ENCODE results near the gene DDX42. TPM values are rescaled to one million over a fixed set of nuclear protein-coding genes. Genes with fewer than 3 reads are reported as not detected.

Gene DDX42
- total RNA-seq, 1 donor from 2014 or later: 110 TPM

GRCh38 chr17:63798572-63799106 lies 24.7 kb downstream of the DDX42 start:
- H3K4me1 Mint-ChIP-seq (ENCODE audit: unreplicated experiment): no peaks in the 10 kb centered on the region
- H3K36me3 Mint-ChIP-seq (ENCODE audit: low read depth, unreplicated experiment): peaks cover 18% of the 10 kb centered on the region
- H3K27ac Mint-ChIP-seq (ENCODE audit: unreplicated experiment): no peak overlapping the region
- no peak overlapping the region for H3K4me3 Mint-ChIP-seq (ENCODE audit: unreplicated experiment)
- DNase-seq (ENCODE audit: low spot score): no peak
- H3K9me3 Mint-ChIP-seq (ENCODE audit: unreplicated experiment): no peaks in the 10 kb centered on the region
- H3K27me3 Mint-ChIP-seq (ENCODE audit: unreplicated experiment): no peaks in the 10 kb centered on the region
- TF ChIP-seq, protein P1, sequence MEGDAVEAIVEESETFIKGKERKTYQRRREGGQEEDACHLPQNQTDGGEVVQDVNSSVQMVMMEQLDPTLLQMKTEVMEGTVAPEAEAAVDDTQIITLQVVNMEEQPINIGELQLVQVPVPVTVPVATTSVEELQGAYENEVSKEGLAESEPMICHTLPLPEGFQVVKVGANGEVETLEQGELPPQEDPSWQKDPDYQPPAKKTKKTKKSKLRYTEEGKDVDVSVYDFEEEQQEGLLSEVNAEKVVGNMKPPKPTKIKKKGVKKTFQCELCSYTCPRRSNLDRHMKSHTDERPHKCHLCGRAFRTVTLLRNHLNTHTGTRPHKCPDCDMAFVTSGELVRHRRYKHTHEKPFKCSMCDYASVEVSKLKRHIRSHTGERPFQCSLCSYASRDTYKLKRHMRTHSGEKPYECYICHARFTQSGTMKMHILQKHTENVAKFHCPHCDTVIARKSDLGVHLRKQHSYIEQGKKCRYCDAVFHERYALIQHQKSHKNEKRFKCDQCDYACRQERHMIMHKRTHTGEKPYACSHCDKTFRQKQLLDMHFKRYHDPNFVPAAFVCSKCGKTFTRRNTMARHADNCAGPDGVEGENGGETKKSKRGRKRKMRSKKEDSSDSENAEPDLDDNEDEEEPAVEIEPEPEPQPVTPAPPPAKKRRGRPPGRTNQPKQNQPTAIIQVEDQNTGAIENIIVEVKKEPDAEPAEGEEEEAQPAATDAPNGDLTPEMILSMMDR (IDR thresholded peaks at IDR 0.05; ENCODE audit: unreplicated experiment): no peak

DNA sequence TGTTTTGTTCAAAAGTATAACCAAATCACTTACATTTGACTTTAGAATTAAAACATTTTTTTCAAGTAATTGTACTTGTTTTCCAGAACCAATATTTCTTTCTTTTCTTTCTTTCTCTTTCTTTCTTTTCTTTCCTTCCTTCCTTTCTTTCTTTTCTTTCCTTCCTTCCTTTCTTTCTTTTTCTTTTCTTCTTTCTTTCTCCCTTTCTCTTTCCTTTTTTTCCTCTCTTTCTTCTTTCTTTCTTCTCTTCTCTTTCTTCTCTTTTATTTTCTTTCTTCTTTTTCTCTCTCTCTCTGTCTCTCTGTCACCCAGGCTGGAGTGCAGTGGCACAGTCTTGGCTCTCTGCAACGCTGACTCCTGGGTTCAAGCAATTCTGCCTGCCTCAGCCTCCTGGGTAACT lies 26.8 kb downstream of the DDX42 start:
- no peaks in the 10 kb centered on the region for H3K4me1 Mint-ChIP-seq (ENCODE audit: unreplicated experiment)
- H3K4me3 Mint-ChIP-seq (ENCODE audit: unreplicated experiment): no peak overlapping the region
- H3K9me3 Mint-ChIP-seq (ENCODE audit: unreplicated experiment): no peaks in the 10 kb centered on the region
- TF ChIP-seq, protein P1 (IDR thresholded peaks at IDR 0.05; ENCODE audit: unreplicated experiment): no peak
- peaks cover 11% of the 10 kb centered on the region for H3K36me3 Mint-ChIP-seq (ENCODE audit: low read depth, unreplicated experiment)
- no peaks in the 10 kb centered on the region for H3K27me3 Mint-ChIP-seq (ENCODE audit: unreplicated experiment)
- no peak overlapping the region for H3K27ac Mint-ChIP-seq (ENCODE audit: unreplicated experiment)
- DNase-seq (ENCODE audit: low spot score): no peak

DNA sequence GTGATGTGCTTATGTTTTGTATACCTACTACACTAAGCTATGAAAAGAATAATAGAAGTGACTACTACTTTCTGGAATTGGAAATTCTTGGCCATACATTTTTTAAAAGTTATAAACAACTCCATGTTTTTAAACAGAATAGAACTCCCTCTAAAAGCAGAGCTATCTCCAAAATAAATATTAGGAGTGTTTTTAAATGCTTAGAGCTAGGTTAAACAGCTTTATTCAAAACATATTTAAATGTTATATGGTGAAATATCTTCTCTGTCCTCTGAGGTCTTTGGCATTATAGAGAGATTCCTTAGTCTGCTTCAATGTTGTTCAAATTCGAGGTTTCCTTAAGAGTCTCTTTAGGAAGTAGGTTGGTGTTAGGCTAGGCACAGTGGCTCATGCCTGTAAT lies 30.4 kb downstream of the DDX42 start:
- H3K4me1 Mint-ChIP-seq (ENCODE audit: unreplicated experiment): no peaks in the 10 kb centered on the region
- no peak for DNase-seq (ENCODE audit: low spot score)

GRCh38 chr17:63805591-63805990 lies 31.6 kb downstream of the DDX42 start:
- H3K9me3 Mint-ChIP-seq (ENCODE audit: unreplicated experiment): no peaks in the 10 kb centered on the region
- no peaks in the 10 kb centered on the region for H3K4me1 Mint-ChIP-seq (ENCODE audit: unreplicated experiment)
- DNase-seq (ENCODE audit: low spot score): no peak
- H3K36me3 Mint-ChIP-seq (ENCODE audit: low read depth, unreplicated experiment): peaks cover 29% of the 10 kb centered on the region
- H3K4me3 Mint-ChIP-seq (ENCODE audit: unreplicated experiment): no peak overlapping the region
- TF ChIP-seq, protein P1 (IDR thresholded peaks at IDR 0.05; ENCODE audit: unreplicated experiment): no peak
- H3K27me3 Mint-ChIP-seq (ENCODE audit: unreplicated experiment): no peaks in the 10 kb centered on the region
- peak overlapping the region; percentile 61 for H3K27ac Mint-ChIP-seq (ENCODE audit: unreplicated experiment)

More for the DNA sequence above, 30.4 kb downstream of the DDX42 start:
- Mint-ChIP-seq H3K4me3 (ENCODE audit: unreplicated experiment) (no peak overlapping the region), H3K27ac (ENCODE audit: unreplicated experiment) (no peak overlapping the region), H3K27me3 (ENCODE audit: unreplicated experiment) (no peaks in the 10 kb centered on the region), H3K9me3 (ENCODE audit: unreplicated experiment) (no peaks in the 10 kb centered on the region), H3K36me3 (ENCODE audit: low read depth, unreplicated experiment) (peaks cover 22% of the 10 kb centered on the region)
- TF ChIP-seq, protein P1 (IDR thresholded peaks at IDR 0.05; ENCODE audit: unreplicated experiment): no peak

- H3K4me3 Mint-ChIP-seq (ENCODE audit: unreplicated experiment): no peak overlapping the region
- TF ChIP-seq, protein P1 (IDR thresholded peaks at IDR 0.05; ENCODE audit: unreplicated experiment): no peak
- H3K36me3 Mint-ChIP-seq (ENCODE audit: low read depth, unreplicated experiment): peaks cover 46% of the 10 kb centered on the region
- peak overlapping the region; percentile 45 for H3K27ac Mint-ChIP-seq (ENCODE audit: unreplicated experiment)
- no peaks in the 10 kb centered on the region for H3K9me3 Mint-ChIP-seq (ENCODE audit: unreplicated experiment)
- no peaks in the 10 kb centered on the region for H3K27me3 Mint-ChIP-seq (ENCODE audit: unreplicated experiment)
- no peaks in the 10 kb centered on the region for H3K4me1 Mint-ChIP-seq (ENCODE audit: unreplicated experiment)
- DNase-seq (ENCODE audit: low spot score): no peak
These were observed 36.0 kb downstream of the DDX42 start for GRCh38 chr17:63809970-63810369.

Measured in endothelial cell (in vitro differentiated cells).